ENCODE measurements around the gene DCUN1D3. TPM values are rescaled to one million over a fixed set of nuclear protein-coding genes. Genes with fewer than 3 reads are reported as not detected.
"Not testable (repeated sequence)": the region's sequence is repeated elsewhere in the genome, so short reads cannot be mapped to it uniquely, and the experiment has no call there.

DCUN1D3 gene
- total RNA-seq, 4 donors from 2014 or later = 18.3 to 37.4 (median 27.8) TPM

- 52% methylated on average over 1 of the region's 1 CpG for WGBS
- no peak overlapping the region for H3K4me3 ChIP-seq
- no peaks in the 10 kb centered on the region for H3K27me3 ChIP-seq
- intact Hi-C loops (cut with DNase I) = loop anchor here (10.0 kb wide), 1 partner anchor 144 kb away; no protein-coding TSS in a partner anchor
- TF ChIP-seq POLR2AphosphoS5 (IDR thresholded peaks at IDR 0.05) (no peak), EP300 (IDR thresholded peaks at IDR 0.05) (no peak), CTCF (IDR thresholded peaks at IDR 0.05) (no peak), POLR2A (IDR thresholded peaks at IDR 0.05; ENCODE audit: low read depth) (no peak)
- H3K4me1 ChIP-seq = peaks cover 0 to 20% (median 12%) of the 10 kb centered on the region in 4 donors
- H3K27ac ChIP-seq (replicated peaks in 1 of 4) = peak overlapping the region; percentile 59 to 70 (median 62)
- no peak for DNase-seq (ENCODE audit: extremely low spot score)
- peaks cover 0 to 4% (median 2%) of the 10 kb centered on the region in 4 donors for H3K36me3 ChIP-seq
- H3K9me3 ChIP-seq = no peaks in the 10 kb centered on the region
These were observed 30.2 kb upstream of the DCUN1D3 start for GRCh38 chr16:20930365-20930690.

GRCh38 chr16:20929676-20930364, 29.7 kb upstream of the DCUN1D3 start:
- intact Hi-C loops (cut with DNase I) = loop anchor here (10.0 kb wide), 1 partner anchor 145 kb away; no protein-coding TSS in a partner anchor
- Histone ChIP-seq H3K4me1 (peaks cover 0 to 20% (median 12%) of the 10 kb centered on the region in 4 donors), H3K27ac (replicated peaks in 1 of 4) (peak overlapping the region; percentile 59 to 70 (median 62))
- not testable (repeated sequence) for H3K9me3 ChIP-seq; H3K27me3 ChIP-seq; H3K36me3 ChIP-seq; DNase-seq (ENCODE audit: extremely low spot score); H3K4me3 ChIP-seq
- WGBS = 56% methylated on average over 10 of the region's 10 CpGs
- TF ChIP-seq POLR2AphosphoS5 (IDR thresholded peaks at IDR 0.05) = peak; percentile 27 to 44

GRCh38 chr16:20928774-20929411, 28.7 kb upstream of the DCUN1D3 start:
- peaks cover 0 to 20% (median 12%) of the 10 kb centered on the region in 4 donors for H3K4me1 ChIP-seq
- no peak for DNase-seq (ENCODE audit: extremely low spot score)
- H3K27me3 ChIP-seq = no peaks in the 10 kb centered on the region
- peak overlapping the region in 2 of 4 donors; percentile 61 to 62 for H3K27ac ChIP-seq (replicated peaks in 1 of 4)
- intact Hi-C loops (cut with DNase I) = no loop called here
- H3K9me3 ChIP-seq = no peaks in the 10 kb centered on the region
- no peak overlapping the region for H3K4me3 ChIP-seq
- peaks cover 6 to 18% (median 16%) of the 10 kb centered on the region in 4 donors for H3K36me3 ChIP-seq
- 93% methylated on average over 5 of the region's 5 CpGs for WGBS
- no peak for TF ChIP-seq CTCF (IDR thresholded peaks at IDR 0.05)
- TF ChIP-seq POLR2AphosphoS5 (IDR thresholded peaks at IDR 0.05) = no peak
- no peak for TF ChIP-seq POLR2A (IDR thresholded peaks at IDR 0.05; ENCODE audit: low read depth)
- no peak for TF ChIP-seq EP300 (IDR thresholded peaks at IDR 0.05)

GRCh38 chr16:20925751-20926150, 25.6 kb upstream of the DCUN1D3 start:
- no peak for TF ChIP-seq CTCF (IDR thresholded peaks at IDR 0.05)
- TF ChIP-seq POLR2AphosphoS5 (IDR thresholded peaks at IDR 0.05) = no peak
- no peak for TF ChIP-seq POLR2A (IDR thresholded peaks at IDR 0.05; ENCODE audit: low read depth)
- TF ChIP-seq EP300 (IDR thresholded peaks at IDR 0.05) = no peak
- peaks cover 0 to 16% (median 10%) of the 10 kb centered on the region in 4 donors for H3K4me1 ChIP-seq
- WGBS = 100% methylated on average over 1 of the region's 1 CpG
- no peaks in the 10 kb centered on the region for H3K27me3 ChIP-seq
- no peak for DNase-seq (ENCODE audit: extremely low spot score)
- H3K4me3 ChIP-seq = no peak overlapping the region
- peaks cover 6 to 41% (median 32%) of the 10 kb centered on the region in 4 donors for H3K36me3 ChIP-seq
- no peak overlapping the region for H3K27ac ChIP-seq (replicated peaks in 1 of 4)
- H3K9me3 ChIP-seq = no peaks in the 10 kb centered on the region
- intact Hi-C loops (cut with DNase I) = no loop called here

GRCh38 chr16:20923876-20924275, 23.7 kb upstream of the DCUN1D3 start:
- peaks cover 0 to 3% (median 3%) of the 10 kb centered on the region in 4 donors for H3K4me1 ChIP-seq
- TF ChIP-seq POLR2AphosphoS5 (IDR thresholded peaks at IDR 0.05) (no peak), POLR2A (IDR thresholded peaks at IDR 0.05; ENCODE audit: low read depth) (no peak), CTCF (IDR thresholded peaks at IDR 0.05) (no peak), EP300 (IDR thresholded peaks at IDR 0.05) (no peak)
- no peaks in the 10 kb centered on the region for H3K27me3 ChIP-seq
- DNase-seq (ENCODE audit: extremely low spot score) = no peak
- no peak overlapping the region for H3K27ac ChIP-seq (replicated peaks in 1 of 4)
- H3K36me3 ChIP-seq = peaks cover 6 to 49% (median 35%) of the 10 kb centered on the region in 4 donors
- H3K9me3 ChIP-seq = no peaks in the 10 kb centered on the region
- intact Hi-C loops (cut with DNase I) = no loop called here
- 97% methylated on average over 3 of the region's 3 CpGs for WGBS
- H3K4me3 ChIP-seq = no peak overlapping the region

Data from esophagus muscularis mucosa (tissue), 4 donors.